Colonic mucosa (tissue), 4 donors: ENCODE results near the gene GPR75. TPM values are rescaled to one million over a fixed set of nuclear protein-coding genes. Genes with fewer than 3 reads are reported as not detected.

Experiments used
- DNase-seq: peaks from one replicate; pipeline ENCODE4 v3.0.0-alpha.2; 2020
- H3K27ac ChIP-seq: fragments of 200-600 bp; one replicate; pipeline ENCODE4 v1.8.0; 2021
- H3K27me3 ChIP-seq: fragments of 200-600 bp; one replicate; pipeline ENCODE4 v1.8.0; 2021
- H3K36me3 ChIP-seq: fragments of 200-600 bp; one replicate; pipeline ENCODE4 v1.8.0; 2021
- H3K4me1 ChIP-seq: fragments of 200-600 bp; one replicate; pipeline ENCODE4 v1.8.0; 2021; ENCODE audit warnings: mild to moderate bottlenecking
- H3K4me3 ChIP-seq: fragments of 200-600 bp; one replicate; pipeline ENCODE4 v1.8.0; 2021
- H3K9ac ChIP-seq, 2 donors: one replicate each; pipeline ENCODE4 v1.7.0; 2013; ENCODE audit warnings: control low read depth in 2 of 2, low read depth in 2 of 2, low read length in 2 of 2
- H3K9me3 ChIP-seq: fragments of 200-600 bp; one replicate; pipeline ENCODE4 v1.8.0; 2021
- CTCF ChIP-seq: fragments of 200-600 bp; IDR thresholded peaks from one replicate; pipeline ENCODE4 v1.8.0; 2022; ENCODE audit warnings: antibody characterized with exemption, mild to moderate bottlenecking
- intact Hi-C: fragments of 100-400 bp; cut with DNase I; formaldehyde crosslinking; loops from one replicate; pipeline ENCODE4 v1.14.1; 2022
- total RNA-seq, 2 donors: library from RNA; stranded (reverse); fragmentation: NEBNext Ultra II Directional in 1 of 2; extraction: Animal tissue kit (Norgen Biotek cat#: 25700) in 1 of 2; gene quantifications; one replicate each; pipeline ENCODE4 v1.2.1, GENCODE V29; 2021
- donor health status: healthy.
- donor health status: DM: no; HTN: no; CAD: no.
- donor health status: DM: no; HTN: no; CAD: no.

The GPR75 gene
- total RNA-seq, 2 donors from 2014 or later: 0.58 to 1.1 TPM

- intact Hi-C loops: no loop called here
- no peaks in the 10 kb centered on the region for H3K27me3 ChIP-seq
- H3K9me3 ChIP-seq: no peaks in the 10 kb centered on the region
- no peak for DNase-seq
- peaks cover 18% of the 10 kb centered on the region for H3K36me3 ChIP-seq
- no peak overlapping the region for H3K4me3 ChIP-seq
- H3K9ac ChIP-seq: no peak overlapping the region
- no peak overlapping the region for H3K27ac ChIP-seq
- H3K4me1 ChIP-seq: no peaks in the 10 kb centered on the region
- TF ChIP-seq CTCF: no peak
These were observed 37.1 kb upstream of the GPR75 start for GRCh38 chr2:53896864-53897263.

GRCh38 chr2:53886406-53887280 lies 26.9 kb upstream of the GPR75 start:
- DNase-seq: no peak
- intact Hi-C loops: no loop called here
- Histone ChIP-seq H3K4me3 (no peak overlapping the region), H3K27ac (no peak overlapping the region), H3K9ac (no peak overlapping the region), H3K9me3 (no peaks in the 10 kb centered on the region), H3K27me3 (no peaks in the 10 kb centered on the region), H3K4me1 (no peaks in the 10 kb centered on the region), H3K36me3 (peaks cover 20% of the 10 kb centered on the region)
- no peak for TF ChIP-seq CTCF

- no peak for DNase-seq
- H3K9ac ChIP-seq: no peak overlapping the region
- H3K27ac ChIP-seq: no peak overlapping the region
- no peaks in the 10 kb centered on the region for H3K27me3 ChIP-seq
- peaks cover 20% of the 10 kb centered on the region for H3K36me3 ChIP-seq
- intact Hi-C loops: no loop called here
- no peak overlapping the region for H3K4me3 ChIP-seq
- H3K4me1 ChIP-seq: no peaks in the 10 kb centered on the region
- no peaks in the 10 kb centered on the region for H3K9me3 ChIP-seq
- TF ChIP-seq CTCF: no peak
These were observed 25.1 kb upstream of the GPR75 start for GRCh38 chr2:53884883-53885282.

GRCh38 chr2:53881986-53882385 lies 22.2 kb upstream of the GPR75 start:
- no peak for TF ChIP-seq CTCF
- Histone ChIP-seq H3K36me3 (no peaks in the 10 kb centered on the region), H3K4me3 (no peak overlapping the region), H3K9me3 (no peaks in the 10 kb centered on the region), H3K9ac (no peak overlapping the region), H3K27me3 (no peaks in the 10 kb centered on the region), H3K4me1 (no peaks in the 10 kb centered on the region), H3K27ac (no peak overlapping the region)
- intact Hi-C loops: no loop called here
- DNase-seq: no peak

GRCh38 chr2:53881360-53881759 lies 21.6 kb upstream of the GPR75 start:
- no peaks in the 10 kb centered on the region for H3K9me3 ChIP-seq
- H3K36me3 ChIP-seq: no peaks in the 10 kb centered on the region
- no peak overlapping the region for H3K4me3 ChIP-seq
- H3K27ac ChIP-seq: no peak overlapping the region
- no peak overlapping the region for H3K9ac ChIP-seq
- no peaks in the 10 kb centered on the region for H3K27me3 ChIP-seq
- DNase-seq: no peak
- H3K4me1 ChIP-seq: no peaks in the 10 kb centered on the region
- intact Hi-C loops: no loop called here
- no peak for TF ChIP-seq CTCF
